Measurements from ENCODE around the gene SLC43A2.

Gene SLC43A2

GRCh38 chr17:1628856-1629503 is 346 bp upstream of the SLC43A2 start:
- DNase-seq, result peak; percentile 97
- peaks cover 23% of the 10 kb centered on the region for H3K36me3 ChIP-seq (ENCODE audit: insufficient read depth, low read length)
- H3K4me2 ChIP-seq (ENCODE audit: insufficient read depth, low read length), result peak overlapping the region; percentile 95
- H3K9ac ChIP-seq (ENCODE audit: low read depth, low read length), result peak overlapping the region; percentile 70
- H3K4me1 ChIP-seq (ENCODE audit: insufficient read depth, low read length), result peaks cover 45% of the 10 kb centered on the region
- peak; percentile 78 for ATAC-seq (ENCODE audit: insufficient read depth, low read depth)
- no peaks in the 10 kb centered on the region for H3K27me3 ChIP-seq (ENCODE audit: insufficient read depth, low read length, poor library complexity)
- H3K9me3 ChIP-seq (ENCODE audit: insufficient read depth, low read length, severe bottlenecking), result no peaks in the 10 kb centered on the region
- peak overlapping the region; percentile 76 for H3K27ac ChIP-seq (ENCODE audit: low read length)
- TF ChIP-seq EZH2 (IDR thresholded peaks at IDR 0.05; ENCODE audit: borderline replicate concordance, low read depth, low read length, severe bottlenecking), result no peak
- peak; percentile 56 for TF ChIP-seq CTCF (IDR thresholded peaks at IDR 0.05; ENCODE audit: borderline replicate concordance, extremely low read depth, low read length, poor library complexity, severe bottlenecking)
- H3K79me2 ChIP-seq (ENCODE audit: insufficient read depth, low read length), result peaks cover 46% of the 10 kb centered on the region
- H2AFZ ChIP-seq (ENCODE audit: low read depth, low read length), result peak overlapping the region; percentile 65
- no peaks in the 10 kb centered on the region for H4K20me1 ChIP-seq (ENCODE audit: insufficient read depth, low read length)
- H3K4me3 ChIP-seq (ENCODE audit: low read depth in 1 of 2, low read length in 2 of 2), result peak overlapping the region; percentile 42 to 70

GRCh38 chr17:1627182-1627981 is 1.3 kb downstream of the SLC43A2 start:
- Histone ChIP-seq H2AFZ (ENCODE audit: low read depth, low read length) (peak overlapping the region; percentile 42), H3K9me3 (ENCODE audit: insufficient read depth, low read length, severe bottlenecking) (no peaks in the 10 kb centered on the region), H4K20me1 (ENCODE audit: insufficient read depth, low read length) (no peaks in the 10 kb centered on the region), H3K9ac (ENCODE audit: low read depth, low read length) (peak overlapping the region; percentile 70), H3K4me3 (ENCODE audit: low read depth in 1 of 2, low read length in 2 of 2) (peak overlapping the region; percentile 42 to 70; a peak in 3 of 4 replicates), H3K4me2 (ENCODE audit: insufficient read depth, low read length) (peak overlapping the region; percentile 95), H3K27me3 (ENCODE audit: insufficient read depth, low read length, poor library complexity) (no peaks in the 10 kb centered on the region), H3K36me3 (ENCODE audit: insufficient read depth, low read length) (peaks cover 26% of the 10 kb centered on the region), H3K27ac (ENCODE audit: low read length) (peak overlapping the region; percentile 76), H3K4me1 (ENCODE audit: insufficient read depth, low read length) (peaks cover 45% of the 10 kb centered on the region), H3K79me2 (ENCODE audit: insufficient read depth, low read length) (peaks cover 54% of the 10 kb centered on the region)
- DNase-seq (no peak), ATAC-seq (ENCODE audit: insufficient read depth, low read depth) (no peak)
- TF ChIP-seq EZH2 (IDR thresholded peaks at IDR 0.05; ENCODE audit: borderline replicate concordance, low read depth, low read length, severe bottlenecking) (no peak), CTCF (IDR thresholded peaks at IDR 0.05; ENCODE audit: borderline replicate concordance, extremely low read depth, low read length, poor library complexity, severe bottlenecking) (no peak)

GRCh38 chr17:1626333-1626732 is 2.3 kb downstream of the SLC43A2 start:
- peak overlapping the region; percentile 95 for H3K4me2 ChIP-seq (ENCODE audit: insufficient read depth, low read length)

More at GRCh38 chr17:1626333-1626732, 2.3 kb downstream of the SLC43A2 start:
- peaks cover 45% of the 10 kb centered on the region for H3K4me1 ChIP-seq (ENCODE audit: insufficient read depth, low read length)
- H3K4me3 ChIP-seq (ENCODE audit: low read depth in 1 of 2, low read length in 2 of 2), result peak overlapping the region in 1 of 2 experiments; percentile 70; a peak in 3 of 4 replicates
- no peaks in the 10 kb centered on the region for H3K9me3 ChIP-seq (ENCODE audit: insufficient read depth, low read length, severe bottlenecking)
- H3K36me3 ChIP-seq (ENCODE audit: insufficient read depth, low read length), result peaks cover 34% of the 10 kb centered on the region
- H3K79me2 ChIP-seq (ENCODE audit: insufficient read depth, low read length), result peaks cover 57% of the 10 kb centered on the region
- DNase-seq, result no peak
- peak overlapping the region; percentile 70 for H3K9ac ChIP-seq (ENCODE audit: low read depth, low read length)
- H3K27me3 ChIP-seq (ENCODE audit: insufficient read depth, low read length, poor library complexity), result no peaks in the 10 kb centered on the region
- H4K20me1 ChIP-seq (ENCODE audit: insufficient read depth, low read length), result no peaks in the 10 kb centered on the region
- peak overlapping the region; percentile 76 for H3K27ac ChIP-seq (ENCODE audit: low read length)
- no peak for ATAC-seq (ENCODE audit: insufficient read depth, low read depth)
- peak overlapping the region; percentile 6; the same call in 1 of the 2 replicates for H2AFZ ChIP-seq (ENCODE audit: low read depth, low read length)
- TF ChIP-seq CTCF (IDR thresholded peaks at IDR 0.05; ENCODE audit: borderline replicate concordance, extremely low read depth, low read length, poor library complexity, severe bottlenecking) (no peak), EZH2 (IDR thresholded peaks at IDR 0.05; ENCODE audit: borderline replicate concordance, low read depth, low read length, severe bottlenecking) (no peak)

Measured in DND-41 (cell line).